GM19455 (cell line): ENCODE results near the gene MATN3.

Experiments
- ATAC-seq: cut with Tn5 transposase; IDR thresholded peaks from one replicate; pipeline ENCODE4 v1.9.1; 2021; ENCODE audit not compliant: unreplicated experiment

The MATN3 gene

GRCh38 chr2:20037660-20038059, 25.2 kb upstream of the MATN3 start:
- ATAC-seq = no peak

GRCh38 chr2:20035955-20036666, 23.6 kb upstream of the MATN3 start:
- ATAC-seq = no peak

GRCh38 chr2:20034821-20035220, 22.4 kb upstream of the MATN3 start:
- ATAC-seq = no peak

GRCh38 chr2:20034218-20034617, 21.8 kb upstream of the MATN3 start:
- no peak for ATAC-seq

GRCh38 chr2:20033322-20033721, 20.9 kb upstream of the MATN3 start:
- ATAC-seq = no peak

- ATAC-seq = no peak
Observed at GRCh38 chr2:20030224-20030623, 17.8 kb upstream of the MATN3 start.

GRCh38 chr2:20027705-20028434, 15.4 kb upstream of the MATN3 start:
- ATAC-seq = no peak

- no peak for ATAC-seq
Observed at GRCh38 chr2:20027260-20027677, 14.8 kb upstream of the MATN3 start.

- no peak for ATAC-seq
Observed at GRCh38 chr2:20025065-20025786, 12.8 kb upstream of the MATN3 start.

GRCh38 chr2:20023688-20024087, 11.2 kb upstream of the MATN3 start:
- no peak for ATAC-seq

- ATAC-seq = no peak
Observed at GRCh38 chr2:20021405-20022009, 9.0 kb upstream of the MATN3 start.

- ATAC-seq = no peak
Observed at GRCh38 chr2:20019747-20020146, 7.3 kb upstream of the MATN3 start.

GRCh38 chr2:20018601-20019152, 6.2 kb upstream of the MATN3 start:
- ATAC-seq = no peak

GRCh38 chr2:20016346-20016745, 3.9 kb upstream of the MATN3 start:
- ATAC-seq = no peak

- no peak for ATAC-seq
Observed at GRCh38 chr2:20015482-20016083, 3.1 kb upstream of the MATN3 start.

GRCh38 chr2:20013126-20013849, 820 bp upstream of the MATN3 start:
- no peak for ATAC-seq

GRCh38 chr2:20012032-20012281, 511 bp downstream of the MATN3 start:
- ATAC-seq = no peak

GRCh38 chr2:20011276-20012031, 1.0 kb downstream of the MATN3 start:
- ATAC-seq = no peak

GRCh38 chr2:20008703-20009102, 3.8 kb downstream of the MATN3 start:
- ATAC-seq = no peak
